ENCODE measurements around the gene TRIM2. TPM values are rescaled to one million over a fixed set of nuclear protein-coding genes. Genes with fewer than 3 reads are reported as not detected.

TRIM2 gene
- total RNA-seq, 4 donors from 2014 or later = 25.7 to 55.9 (median 42.5) TPM

DNA sequence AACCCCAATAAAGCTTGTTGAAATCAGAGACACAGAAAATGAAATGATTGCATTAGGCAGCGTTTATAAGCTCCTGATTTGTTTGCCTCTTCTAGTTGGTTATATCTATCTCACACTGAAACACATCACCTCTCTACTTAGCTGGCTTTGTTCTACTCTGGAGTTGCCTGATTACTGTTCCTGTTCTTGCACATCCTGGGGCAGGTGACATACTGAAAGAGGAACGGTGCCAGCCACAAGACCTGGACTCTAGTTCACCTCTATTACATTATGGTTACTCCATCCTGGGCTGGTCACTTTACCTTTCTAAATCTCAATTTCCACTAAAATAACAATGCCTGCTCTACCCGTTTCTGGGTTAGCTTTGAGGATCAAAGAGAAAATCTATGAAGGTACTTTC lies 47.9 kb downstream of the TRIM2 start:
- H3K27ac ChIP-seq = no peak overlapping the region
- WGBS, 2 donors = 84 to 93% methylated on average over 3 of the region's 3 CpGs
- no peaks in the 10 kb centered on the region for H3K36me3 ChIP-seq
- peaks cover 0 to 30% (median 0%) of the 10 kb centered on the region in 4 donors for H3K4me1 ChIP-seq
- no peaks in the 10 kb centered on the region for H3K9me3 ChIP-seq
- H3K4me3 ChIP-seq = no peak overlapping the region
- DNase-seq (ENCODE audit: low spot score in 2 of 2) = no peak
- no peaks in the 10 kb centered on the region for H3K27me3 ChIP-seq
- TF ChIP-seq, protein P1, sequence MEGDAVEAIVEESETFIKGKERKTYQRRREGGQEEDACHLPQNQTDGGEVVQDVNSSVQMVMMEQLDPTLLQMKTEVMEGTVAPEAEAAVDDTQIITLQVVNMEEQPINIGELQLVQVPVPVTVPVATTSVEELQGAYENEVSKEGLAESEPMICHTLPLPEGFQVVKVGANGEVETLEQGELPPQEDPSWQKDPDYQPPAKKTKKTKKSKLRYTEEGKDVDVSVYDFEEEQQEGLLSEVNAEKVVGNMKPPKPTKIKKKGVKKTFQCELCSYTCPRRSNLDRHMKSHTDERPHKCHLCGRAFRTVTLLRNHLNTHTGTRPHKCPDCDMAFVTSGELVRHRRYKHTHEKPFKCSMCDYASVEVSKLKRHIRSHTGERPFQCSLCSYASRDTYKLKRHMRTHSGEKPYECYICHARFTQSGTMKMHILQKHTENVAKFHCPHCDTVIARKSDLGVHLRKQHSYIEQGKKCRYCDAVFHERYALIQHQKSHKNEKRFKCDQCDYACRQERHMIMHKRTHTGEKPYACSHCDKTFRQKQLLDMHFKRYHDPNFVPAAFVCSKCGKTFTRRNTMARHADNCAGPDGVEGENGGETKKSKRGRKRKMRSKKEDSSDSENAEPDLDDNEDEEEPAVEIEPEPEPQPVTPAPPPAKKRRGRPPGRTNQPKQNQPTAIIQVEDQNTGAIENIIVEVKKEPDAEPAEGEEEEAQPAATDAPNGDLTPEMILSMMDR (IDR thresholded peaks at IDR 0.05) = no peak
- TF ChIP-seq POLR2A (IDR thresholded peaks at IDR 0.05) (no peak), EP300 (IDR thresholded peaks at IDR 0.05) (no peak)

DNA sequence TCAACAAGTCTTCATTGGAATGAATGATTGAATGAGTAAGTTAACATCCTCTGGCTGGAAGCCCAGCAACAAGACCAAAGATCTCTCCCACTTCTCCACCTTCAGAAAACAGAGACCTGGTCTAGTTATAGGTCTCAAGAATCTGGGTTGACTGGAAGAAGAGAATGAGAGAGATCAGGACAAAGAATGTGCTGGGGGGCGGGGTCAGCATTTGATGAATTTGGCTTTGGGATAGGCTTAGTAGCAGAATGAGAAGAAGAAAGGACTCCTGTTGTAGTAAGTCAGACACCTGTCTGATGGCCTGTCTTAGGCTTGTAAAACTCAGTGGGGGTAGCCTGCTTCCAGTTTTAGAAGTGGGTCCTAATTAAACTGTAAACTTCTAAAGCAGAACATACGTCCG lies 51.0 kb downstream of the TRIM2 start:
- H3K4me3 ChIP-seq = no peak overlapping the region
- TF ChIP-seq POLR2A (IDR thresholded peaks at IDR 0.05) = no peak
- TF ChIP-seq, protein P1 (IDR thresholded peaks at IDR 0.05) = no peak
- TF ChIP-seq EP300 (IDR thresholded peaks at IDR 0.05) = no peak
- no peak overlapping the region for H3K27ac ChIP-seq
- DNase-seq (ENCODE audit: low spot score in 2 of 2) = no peak
- 60 to 93% methylated on average over 3 of the region's 3 CpGs for WGBS, 2 donors
- no peaks in the 10 kb centered on the region for H3K36me3 ChIP-seq
- H3K9me3 ChIP-seq = no peaks in the 10 kb centered on the region
- no peaks in the 10 kb centered on the region for H3K27me3 ChIP-seq
- H3K4me1 ChIP-seq = peaks cover 0 to 45% (median 0%) of the 10 kb centered on the region in 4 donors

DNA sequence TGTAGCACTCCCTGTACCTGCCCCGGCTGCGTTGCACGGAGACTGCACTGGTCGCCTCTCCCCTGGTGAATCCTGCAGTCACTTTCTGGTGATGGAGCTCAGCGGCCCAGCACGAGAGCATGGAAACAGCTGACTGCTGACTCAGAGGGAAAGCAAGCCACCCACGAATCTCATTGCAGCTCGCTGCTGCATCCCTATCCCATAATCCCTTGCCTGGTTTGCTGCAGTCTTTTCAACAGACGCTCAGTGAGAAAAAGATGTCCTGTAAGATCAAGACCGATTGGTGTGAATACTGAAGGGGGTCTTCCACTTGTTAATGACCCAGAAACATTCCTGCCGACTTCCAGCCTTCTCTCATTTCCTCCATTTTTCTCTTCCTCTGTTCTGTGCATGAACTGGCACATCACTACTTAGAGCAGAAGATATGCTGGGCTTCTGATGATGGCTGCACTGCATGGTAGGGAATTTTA lies 52.9 kb downstream of the TRIM2 start:
- no peaks in the 10 kb centered on the region for H3K36me3 ChIP-seq
- H3K27ac ChIP-seq = peak overlapping the region in 3 of 4 donors; percentile 6 to 66 (median 62)
- H3K4me1 ChIP-seq = peaks cover 0 to 45% (median 0%) of the 10 kb centered on the region in 4 donors
- peak overlapping the region in 2 of 4 donors; percentile 13 to 28 for H3K4me3 ChIP-seq
- 9 to 17% methylated on average over 11 of the region's 11 CpGs for WGBS, 2 donors
- H3K9me3 ChIP-seq = peaks cover 0 to 9% (median 0%) of the 10 kb centered on the region in 4 donors
- DNase-seq (ENCODE audit: low spot score in 2 of 2) = no peak
- TF ChIP-seq EP300 (IDR thresholded peaks at IDR 0.05) = peak in 1 of 2 donors; percentile 61
- TF ChIP-seq, protein P1 (IDR thresholded peaks at IDR 0.05) = no peak
- no peaks in the 10 kb centered on the region for H3K27me3 ChIP-seq

DNA sequence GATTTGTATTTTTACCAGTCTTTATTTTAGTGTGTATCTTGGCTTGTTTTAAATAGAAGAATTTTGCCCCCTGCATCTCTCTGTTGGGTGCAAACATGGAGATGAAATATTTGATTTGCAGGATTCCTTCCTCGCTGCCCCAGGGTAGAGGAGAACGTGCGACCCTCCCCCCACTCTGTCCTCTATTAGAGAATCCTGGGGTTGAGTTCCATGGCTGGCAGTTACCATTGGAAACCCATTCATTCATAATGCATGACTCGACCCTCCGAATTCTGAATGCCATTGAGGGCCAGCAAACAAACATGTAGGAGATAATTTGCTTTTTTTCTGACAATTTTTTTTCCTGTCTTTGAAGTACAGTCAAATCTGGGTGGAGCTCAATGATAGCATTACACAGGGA lies 53.7 kb downstream of the TRIM2 start:
- H3K27me3 ChIP-seq = no peaks in the 10 kb centered on the region
- no peak overlapping the region for H3K27ac ChIP-seq
- no peak for DNase-seq (ENCODE audit: low spot score in 2 of 2)
- H3K4me3 ChIP-seq = no peak overlapping the region
- H3K9me3 ChIP-seq = peaks cover 0 to 9% (median 0%) of the 10 kb centered on the region in 4 donors
- peaks cover 0 to 45% (median 0%) of the 10 kb centered on the region in 4 donors for H3K4me1 ChIP-seq
- no peaks in the 10 kb centered on the region for H3K36me3 ChIP-seq
- TF ChIP-seq POLR2A (IDR thresholded peaks at IDR 0.05) = no peak
- TF ChIP-seq, protein P1 (IDR thresholded peaks at IDR 0.05) = no peak
- WGBS, 2 donors = 61% methylated on average over 5 of the region's 5 CpGs

DNA sequence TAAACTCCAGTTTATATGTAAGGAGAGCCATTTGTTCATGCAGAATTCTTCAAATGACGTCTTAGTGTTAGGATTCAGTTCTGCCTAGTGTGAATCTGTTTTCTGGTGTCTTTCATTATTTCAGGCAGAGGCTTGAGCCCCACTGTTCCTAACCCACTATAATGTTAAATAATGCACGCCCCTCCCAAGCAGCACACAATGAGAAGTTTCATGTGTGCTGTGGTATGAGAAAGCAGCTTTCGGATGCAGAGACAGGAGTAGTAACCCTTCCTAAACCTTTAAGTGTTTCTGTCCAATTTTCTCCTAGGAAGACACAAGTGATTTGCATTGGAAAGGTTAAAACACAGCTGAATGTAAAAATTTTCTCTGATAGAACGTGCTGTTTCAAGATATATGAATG lies 54.5 kb downstream of the TRIM2 start:
- Histone ChIP-seq H3K36me3 (no peaks in the 10 kb centered on the region), H3K27ac (peak overlapping the region in 1 of 4 donors; percentile 9), H3K4me1 (peaks cover 0 to 45% (median 0%) of the 10 kb centered on the region in 4 donors), H3K27me3 (no peaks in the 10 kb centered on the region), H3K4me3 (no peak overlapping the region), H3K9me3 (peaks cover 0 to 9% (median 0%) of the 10 kb centered on the region in 4 donors)
- TF ChIP-seq POLR2A (IDR thresholded peaks at IDR 0.05) = no peak
- TF ChIP-seq, protein P1 (IDR thresholded peaks at IDR 0.05) = no peak
- no peak for TF ChIP-seq EP300 (IDR thresholded peaks at IDR 0.05)
- DNase-seq (ENCODE audit: low spot score in 2 of 2) = no peak
- WGBS, 2 donors = 41 to 58% methylated on average over 4 of the region's 4 CpGs

All from tibial nerve (tissue), 4 donors.